HG03108 (cell line): ENCODE results near the gene APLP2.
"Not testable (repeated sequence)": the region's sequence is repeated elsewhere in the genome, so short reads cannot be mapped to it uniquely, and the experiment has no call there.

Experiments used
- ATAC-seq: cut with Tn5 transposase; IDR thresholded peaks from one replicate; pipeline ENCODE4 v1.9.1; 2021; ENCODE audit warnings: moderate library complexity; ENCODE audit not compliant: unreplicated experiment

The APLP2 gene

DNA sequence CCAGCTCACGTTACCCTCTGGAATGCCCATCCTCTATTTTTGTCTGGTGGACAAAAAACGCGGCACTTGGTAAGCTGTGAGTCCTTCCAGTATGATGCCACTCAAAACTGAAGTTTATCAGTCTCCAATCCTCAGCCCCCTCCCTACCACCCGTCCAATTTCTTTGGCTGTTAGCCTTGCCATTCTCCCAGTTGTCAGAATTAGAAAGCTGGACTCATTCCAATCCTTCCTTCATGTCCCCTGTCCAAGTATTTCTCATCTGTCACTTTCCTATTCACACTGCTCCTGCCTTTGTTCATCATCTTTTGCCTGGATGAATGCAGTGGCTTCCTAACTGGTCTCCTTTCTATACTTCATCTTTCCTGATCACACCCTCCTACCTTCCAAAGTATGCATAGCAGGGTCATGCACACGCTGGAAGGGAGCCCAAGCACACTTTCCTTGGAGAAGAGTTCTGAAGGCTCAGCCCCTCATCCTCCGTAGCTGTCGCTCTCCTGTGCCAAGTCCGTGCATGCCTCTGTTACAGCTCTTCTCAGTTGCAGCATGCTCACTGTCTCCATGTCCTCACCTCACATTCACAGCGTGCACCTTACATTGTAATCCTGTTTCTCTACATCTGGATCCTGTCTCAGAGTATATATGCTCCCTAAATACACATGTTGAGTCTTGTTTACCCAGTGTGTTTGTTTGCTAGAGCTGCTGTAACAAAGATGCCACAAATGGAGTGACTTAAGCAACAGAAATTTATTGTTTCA is 19.4 kb downstream of the APLP2 start:
- no peak for ATAC-seq

DNA sequence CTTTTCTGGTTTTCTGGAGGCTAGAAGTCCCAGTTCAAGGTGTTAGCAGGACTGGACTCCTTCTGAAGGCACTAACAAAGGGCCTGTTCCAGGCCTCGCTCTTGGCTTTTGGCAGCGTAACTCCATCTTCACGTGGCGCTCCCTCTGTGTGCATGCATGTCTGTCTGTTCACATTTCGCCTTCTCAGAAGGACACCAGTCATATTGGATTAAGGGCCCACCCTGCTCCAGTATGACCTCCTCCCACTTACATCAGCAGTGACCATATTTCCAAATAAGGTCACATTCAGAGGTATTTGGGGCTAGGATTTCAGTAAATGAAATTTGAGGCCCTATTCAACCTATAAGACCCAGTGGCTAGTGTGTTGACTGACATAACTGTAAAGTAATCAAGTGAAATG is 20.0 kb downstream of the APLP2 start:
- no peak for ATAC-seq

DNA sequence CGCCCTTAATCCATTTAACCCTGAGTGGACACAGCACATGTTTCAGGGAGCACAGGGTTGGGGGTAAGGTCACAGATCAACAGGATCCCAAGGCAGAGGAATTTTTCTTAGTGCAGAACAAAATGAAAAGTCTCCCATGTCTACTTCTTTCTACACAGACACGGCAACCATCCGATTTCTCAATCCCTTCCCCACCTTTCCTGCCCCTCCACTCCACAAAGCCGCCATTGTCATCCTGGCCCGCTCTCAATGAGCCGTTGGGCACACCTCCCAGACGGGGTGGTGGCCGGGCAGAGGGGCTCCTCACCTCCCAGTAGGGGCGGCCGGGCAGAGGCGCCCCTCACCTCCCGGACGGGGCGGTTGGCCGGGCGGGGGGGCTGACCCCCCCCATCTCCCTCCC is 20.8 kb downstream of the APLP2 start:
- ATAC-seq: not testable (repeated sequence)

DNA sequence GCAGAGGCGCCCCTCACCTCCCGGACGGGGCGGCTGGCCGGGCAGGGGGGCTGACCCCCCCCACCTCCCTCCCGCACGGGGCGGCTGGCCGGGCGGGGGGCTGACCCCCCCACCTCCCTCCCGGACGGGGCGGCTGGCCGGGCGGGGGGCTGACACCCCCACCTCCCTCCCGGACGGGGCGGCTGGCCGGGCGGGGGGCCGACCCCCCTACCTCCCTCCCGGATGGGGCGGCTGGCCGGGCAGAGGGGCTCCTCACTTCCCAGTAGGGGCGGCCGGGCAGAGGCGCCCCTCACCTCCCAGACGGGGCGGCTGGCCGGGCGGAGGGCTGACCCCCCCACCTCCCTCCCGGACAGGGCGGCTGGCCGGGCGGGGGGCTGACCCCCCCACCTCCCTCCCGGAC is 21.5 kb downstream of the APLP2 start:
- ATAC-seq: not testable (repeated sequence)

DNA sequence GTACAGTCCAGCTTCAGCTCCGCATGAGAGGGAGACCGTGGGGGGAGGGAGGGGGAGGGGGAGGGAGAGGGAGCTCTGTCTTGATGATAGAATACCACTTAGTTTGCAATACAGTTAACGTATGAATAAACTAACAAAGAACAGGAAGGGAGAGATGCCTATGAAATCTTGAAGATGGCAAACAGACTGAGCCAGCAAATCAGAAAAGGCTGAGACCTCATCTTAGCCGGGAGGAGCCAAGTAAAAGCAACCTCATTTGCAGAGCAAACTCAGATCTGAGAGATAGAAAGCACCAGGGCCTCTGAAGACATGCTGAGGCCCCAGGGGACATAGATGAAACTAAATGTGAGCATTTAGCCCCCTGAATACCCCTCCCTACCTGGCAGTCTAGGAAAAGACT is 23.0 kb downstream of the APLP2 start:
- ATAC-seq: no peak

DNA sequence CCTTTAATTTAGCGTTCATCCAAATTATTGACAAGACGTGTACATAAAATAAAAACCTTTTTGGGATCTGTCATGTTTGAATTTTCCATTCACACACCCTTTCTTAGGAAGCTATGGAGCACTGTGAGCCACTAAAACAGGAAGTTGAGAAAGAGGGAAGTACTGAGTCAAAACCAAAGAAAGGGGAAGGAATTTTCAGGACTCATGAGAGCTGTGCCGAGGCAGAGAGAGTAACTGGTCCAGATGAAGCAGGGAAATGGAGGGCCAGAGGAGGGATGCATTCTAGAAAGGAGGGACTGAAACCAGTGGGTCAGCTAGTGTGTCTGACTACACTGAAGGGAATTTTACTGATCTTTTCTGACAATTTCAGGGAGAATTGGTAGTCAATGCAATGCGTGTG is 24.9 kb downstream of the APLP2 start:
- ATAC-seq: no peak

DNA sequence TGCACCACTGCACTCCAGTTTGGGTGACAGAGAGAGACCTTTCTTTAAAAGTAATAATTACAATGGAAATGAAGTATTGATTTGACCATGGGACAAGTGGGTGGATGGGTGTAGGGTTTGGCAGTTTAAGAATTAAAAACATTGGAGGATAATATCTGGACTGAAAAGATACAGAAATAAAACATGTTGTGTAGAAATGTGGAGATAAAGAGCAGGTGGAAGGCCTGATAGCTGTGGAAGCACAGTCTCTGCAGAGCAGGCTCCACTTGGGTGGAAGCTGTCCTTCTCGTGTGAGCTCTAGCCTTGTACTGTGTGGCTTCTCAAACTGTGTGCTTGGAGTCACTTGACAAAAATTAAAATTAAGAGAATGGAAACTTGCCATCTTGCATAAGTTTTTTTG is 25.6 kb downstream of the APLP2 start:
- ATAC-seq: no peak

DNA sequence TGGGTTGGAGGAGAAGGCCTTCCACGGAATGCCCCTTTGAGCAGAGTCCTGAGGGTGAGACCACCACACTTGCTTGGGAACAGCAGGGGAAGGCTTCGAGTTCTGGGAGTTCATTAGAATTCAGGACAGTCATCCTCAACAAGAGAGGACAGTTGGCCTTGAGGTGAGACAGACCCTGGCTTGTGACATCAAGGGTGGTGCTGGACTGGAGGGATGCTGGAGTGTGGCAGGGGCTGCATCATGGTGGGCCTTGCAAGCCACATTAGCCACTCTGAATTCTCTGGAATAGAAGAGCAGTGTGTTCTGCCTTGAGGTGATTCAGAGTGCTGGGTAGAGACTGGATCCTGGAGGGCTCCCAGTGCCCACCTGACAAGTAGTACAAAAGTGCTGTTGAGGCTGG is 26.3 kb downstream of the APLP2 start:
- ATAC-seq: no peak

DNA sequence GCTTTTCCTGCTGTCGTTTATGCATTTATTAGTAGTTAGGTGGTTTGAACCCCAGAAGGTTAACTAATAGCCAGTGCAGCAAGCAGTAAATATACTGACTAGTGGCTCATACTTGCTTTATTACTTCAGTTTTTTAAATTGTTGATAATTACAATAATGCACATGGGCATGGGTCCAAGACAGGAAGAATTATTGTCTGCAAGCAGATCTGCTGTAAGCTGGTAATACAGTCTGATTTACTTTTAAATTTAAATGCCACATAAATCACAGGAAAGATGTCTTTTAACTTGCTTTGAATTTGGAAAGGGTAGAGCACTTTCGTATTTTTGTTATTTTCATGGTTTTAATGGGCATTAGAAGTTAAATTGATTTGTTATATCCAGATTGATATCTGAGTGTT is 27.1 kb downstream of the APLP2 start:
- ATAC-seq: no peak

DNA sequence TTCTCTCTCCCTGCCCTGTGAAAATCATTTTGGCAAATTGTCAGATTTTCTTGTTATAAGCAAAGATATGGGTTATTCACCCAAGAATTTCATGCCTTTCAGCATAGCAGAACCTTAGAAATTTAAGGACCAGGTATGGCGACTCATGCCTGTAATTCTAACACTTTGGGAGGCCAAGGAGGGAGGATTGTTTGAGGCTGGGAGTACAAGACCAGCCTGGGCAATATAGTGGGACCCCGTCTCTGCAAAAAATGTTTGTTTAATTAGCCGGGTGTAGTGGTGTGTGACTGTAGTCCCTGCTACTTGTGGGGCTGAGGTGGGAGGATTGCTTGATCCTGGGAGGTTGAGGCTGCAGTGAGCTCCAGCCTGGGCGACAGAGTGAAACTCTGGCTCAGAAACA is 27.6 kb downstream of the APLP2 start:
- no peak for ATAC-seq

DNA sequence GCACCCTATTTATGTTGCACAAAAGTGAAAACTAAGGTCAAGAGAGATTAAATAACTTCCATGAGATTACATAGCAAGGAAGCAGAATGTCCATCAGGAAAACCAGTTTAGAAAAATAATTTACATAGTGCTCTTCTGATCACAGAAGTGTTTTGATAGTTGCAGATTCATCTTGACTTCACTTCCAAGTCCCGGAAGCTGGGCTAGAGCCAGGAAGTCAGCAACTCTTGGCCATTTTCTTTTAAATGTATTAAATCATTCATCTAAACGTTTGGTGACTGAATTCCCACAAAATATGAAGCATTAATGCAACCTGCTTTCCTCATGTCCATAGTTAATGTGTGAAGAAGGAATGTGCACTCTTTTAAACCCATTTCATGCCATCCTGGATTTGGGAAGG is 29.7 kb downstream of the APLP2 start:
- no peak for ATAC-seq

DNA sequence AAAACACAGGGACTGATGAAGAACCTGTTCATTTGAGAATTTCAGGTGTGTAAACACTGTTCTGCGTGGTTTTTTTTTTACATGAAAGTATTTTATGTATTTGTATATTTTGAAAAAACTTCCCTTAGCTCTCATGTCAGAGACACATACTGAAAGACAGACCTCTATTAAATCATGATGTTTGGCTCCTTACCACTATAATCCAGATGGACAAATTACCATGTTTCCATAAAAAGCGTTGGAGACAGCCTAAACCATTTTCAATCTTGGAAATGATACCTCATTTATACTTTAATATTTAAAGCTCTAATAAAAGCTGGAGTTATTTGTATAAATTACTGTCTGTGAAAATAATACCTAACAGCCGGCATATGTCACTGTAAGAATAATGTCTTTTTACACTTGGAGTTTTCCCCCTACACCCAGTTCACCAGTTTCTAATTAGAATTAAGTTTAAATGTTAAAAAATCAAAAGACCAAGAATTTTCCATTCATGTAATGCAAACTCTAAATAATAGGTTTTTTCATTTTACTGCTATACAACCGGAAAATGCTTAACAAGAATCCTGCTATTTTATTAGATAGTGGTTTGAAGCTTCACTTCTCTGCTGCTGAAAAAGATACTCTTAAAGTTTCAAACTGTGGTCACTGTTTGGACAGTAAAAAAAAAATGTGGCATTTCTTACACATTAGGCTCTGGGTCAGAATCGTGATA is 30.8 kb downstream of the APLP2 start:
- ATAC-seq: no peak

DNA sequence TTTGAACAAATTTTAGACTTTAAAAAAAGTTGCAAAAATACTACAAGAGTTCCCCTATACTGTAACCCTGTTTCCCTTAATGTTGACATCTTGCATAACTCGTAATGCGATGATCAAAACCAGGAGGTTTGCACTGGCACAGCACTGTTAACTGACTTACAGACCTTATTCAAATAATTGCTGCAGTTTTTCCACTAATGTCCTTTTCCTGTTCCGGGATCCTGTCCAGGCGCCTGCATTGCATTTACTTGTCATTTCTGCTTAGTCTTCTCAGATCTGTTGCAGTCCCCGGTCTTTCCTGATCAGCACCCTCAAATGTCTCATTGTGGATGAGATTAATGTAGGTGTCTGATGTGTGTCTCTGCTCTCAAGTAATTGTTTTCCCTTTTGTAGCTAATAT is 32.0 kb downstream of the APLP2 start:
- ATAC-seq: no peak

DNA sequence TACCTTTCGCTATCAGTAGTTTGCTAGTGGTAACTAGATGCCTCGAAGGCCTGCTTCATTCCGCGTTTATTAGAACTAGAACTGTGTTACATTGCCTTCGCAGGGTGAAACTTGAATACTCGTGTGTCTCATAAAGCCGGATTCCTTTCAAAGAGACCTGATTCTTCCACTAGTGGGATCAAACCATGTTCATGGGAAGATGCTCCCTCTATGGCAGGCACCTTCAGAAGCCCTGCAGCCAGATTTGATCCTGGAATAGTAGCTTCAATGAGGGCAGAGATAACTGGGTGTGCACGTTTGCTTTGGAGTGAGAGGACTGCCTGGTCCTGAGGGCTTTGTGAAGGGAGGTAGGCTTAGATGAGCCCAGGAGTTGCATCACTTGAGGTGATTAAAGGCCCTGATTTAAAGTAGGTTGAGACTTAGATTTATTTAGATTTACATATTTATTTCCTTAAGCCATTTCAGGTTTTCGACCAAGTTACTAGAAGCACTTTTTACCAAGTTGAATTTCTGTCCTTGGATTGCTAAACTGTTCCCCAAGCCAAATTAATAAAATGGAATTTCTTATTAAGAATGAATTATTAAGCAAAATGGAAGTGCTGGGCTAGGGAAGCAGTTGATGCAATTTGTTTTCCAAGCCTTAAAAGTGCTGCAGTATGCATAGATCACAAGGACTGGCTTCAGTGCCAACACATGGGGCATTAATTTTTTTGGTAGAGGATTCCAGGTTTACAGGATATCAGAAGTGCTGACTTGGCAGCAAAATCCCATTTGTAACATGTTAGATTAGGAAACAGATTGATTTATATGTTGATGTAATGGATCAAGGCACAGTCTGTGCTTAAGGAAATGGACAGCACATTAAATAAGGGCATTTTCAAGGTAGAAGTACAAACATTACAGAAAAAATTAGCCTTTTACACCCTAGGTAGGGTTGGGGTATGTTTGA is 32.9 kb downstream of the APLP2 start:
- no peak for ATAC-seq

DNA sequence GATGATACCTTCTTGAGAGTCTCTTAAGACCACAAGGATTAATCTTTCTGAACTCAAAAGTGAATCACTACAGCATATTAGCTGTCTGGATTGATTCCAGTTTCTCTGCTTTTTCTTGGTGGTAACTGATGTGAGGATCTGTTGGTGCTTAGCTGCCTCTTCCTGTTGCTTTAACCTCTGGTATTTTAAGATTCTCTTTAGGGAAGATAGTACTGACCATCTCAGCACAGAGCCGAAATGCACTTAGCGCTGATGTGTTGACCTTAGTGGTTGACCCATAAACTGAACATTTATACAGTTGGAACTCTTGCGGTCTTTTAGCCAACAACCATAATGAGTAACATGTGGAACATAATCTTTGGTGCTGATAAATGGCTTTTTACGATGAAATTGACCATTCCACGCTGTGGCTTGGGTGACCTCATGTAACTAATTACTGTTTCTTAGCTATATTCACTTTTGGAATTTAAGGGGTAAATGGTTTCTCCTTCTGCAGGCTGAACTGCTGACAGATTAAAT is 33.7 kb downstream of the APLP2 start:
- ATAC-seq: no peak

DNA sequence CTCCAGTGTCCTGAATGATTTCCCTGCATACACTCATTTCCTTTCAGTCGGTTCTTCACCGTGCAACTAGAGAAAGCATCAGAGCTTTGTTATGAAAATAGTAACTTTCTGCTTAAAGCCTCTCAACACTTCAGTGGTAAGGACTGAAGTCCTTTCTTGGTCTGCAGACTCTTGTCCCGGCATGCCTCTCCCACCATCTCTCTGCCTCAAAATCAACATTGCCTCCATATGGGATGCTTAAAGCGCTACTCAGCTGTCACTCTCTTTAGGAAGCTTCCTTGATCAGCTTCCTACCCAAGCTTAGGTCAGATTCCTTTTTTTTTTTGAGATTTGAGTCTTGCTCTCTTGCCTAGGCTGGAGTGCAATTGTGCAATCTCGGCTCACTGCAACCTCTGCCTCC is 36.7 kb downstream of the APLP2 start:
- no peak for ATAC-seq

DNA sequence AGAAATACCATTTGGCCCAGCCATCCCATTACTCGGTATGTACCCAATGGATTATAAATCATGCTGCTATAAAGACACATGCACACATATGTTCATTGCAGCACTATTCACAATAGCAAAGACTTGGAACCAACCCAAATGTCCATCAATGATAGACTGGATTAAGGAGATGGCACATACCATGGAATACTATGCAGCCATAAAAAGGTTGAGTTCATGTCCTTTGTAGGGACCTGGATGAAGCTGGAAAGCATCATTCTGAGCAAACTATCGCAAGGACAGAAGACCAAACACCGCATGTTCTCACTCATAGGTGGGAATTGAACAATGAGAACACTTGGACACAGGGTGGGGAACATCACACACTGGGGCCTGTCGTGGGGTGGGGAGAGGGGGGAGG is 39.0 kb downstream of the APLP2 start:
- not testable (repeated sequence) for ATAC-seq

DNA sequence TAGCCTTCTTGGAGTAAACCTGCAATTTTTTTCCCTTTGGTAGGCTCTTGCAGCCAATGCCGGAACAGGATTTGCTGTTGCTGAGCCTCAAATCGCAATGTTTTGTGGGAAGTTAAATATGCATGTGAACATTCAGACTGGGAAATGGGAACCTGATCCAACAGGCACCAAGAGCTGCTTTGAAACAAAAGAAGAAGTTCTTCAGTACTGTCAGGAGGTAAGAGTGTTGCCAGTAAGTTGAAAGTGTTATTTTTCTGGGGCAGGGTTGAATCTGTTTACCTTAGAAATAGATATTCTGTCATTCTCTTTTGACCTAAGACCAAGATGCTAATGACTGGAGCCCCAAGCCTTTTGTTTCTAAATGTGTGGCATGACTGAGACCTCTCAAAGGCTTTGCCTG is 39.7 kb downstream of the APLP2 start:
- no peak for ATAC-seq

DNA sequence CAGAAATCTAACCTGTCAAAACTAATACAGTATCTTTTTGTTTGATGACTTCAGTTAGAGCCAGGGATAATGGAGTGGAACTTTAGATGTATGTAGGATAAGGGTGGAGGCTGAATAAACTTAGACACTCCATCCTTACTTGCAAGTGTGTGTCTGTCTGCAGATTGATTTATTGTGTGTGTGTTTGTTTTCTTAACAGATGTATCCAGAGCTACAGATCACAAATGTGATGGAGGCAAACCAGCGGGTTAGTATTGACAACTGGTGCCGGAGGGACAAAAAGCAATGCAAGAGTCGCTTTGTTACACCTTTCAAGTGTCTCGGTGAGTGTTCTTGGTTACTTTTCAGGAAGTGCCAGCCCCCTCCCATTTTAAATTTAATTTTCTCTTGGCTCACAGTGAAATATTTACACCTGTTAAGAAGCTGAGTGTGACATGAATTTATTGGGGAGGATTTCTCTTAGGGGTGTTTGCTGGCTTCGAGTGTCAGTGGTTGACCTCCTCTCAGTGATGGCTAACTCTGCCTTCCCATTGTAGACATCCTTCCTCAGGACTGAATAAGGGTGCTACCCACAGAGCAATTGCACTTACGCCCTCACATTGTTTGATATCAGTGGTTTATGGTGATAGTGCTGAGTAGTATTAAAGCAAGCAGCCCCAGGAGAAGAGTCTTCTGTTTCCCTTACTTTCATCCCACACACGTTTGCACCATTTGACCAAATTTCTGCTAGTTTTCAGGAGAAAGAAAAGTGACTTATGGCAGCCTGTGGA is 40.8 kb downstream of the APLP2 start:
- no peak for ATAC-seq

DNA sequence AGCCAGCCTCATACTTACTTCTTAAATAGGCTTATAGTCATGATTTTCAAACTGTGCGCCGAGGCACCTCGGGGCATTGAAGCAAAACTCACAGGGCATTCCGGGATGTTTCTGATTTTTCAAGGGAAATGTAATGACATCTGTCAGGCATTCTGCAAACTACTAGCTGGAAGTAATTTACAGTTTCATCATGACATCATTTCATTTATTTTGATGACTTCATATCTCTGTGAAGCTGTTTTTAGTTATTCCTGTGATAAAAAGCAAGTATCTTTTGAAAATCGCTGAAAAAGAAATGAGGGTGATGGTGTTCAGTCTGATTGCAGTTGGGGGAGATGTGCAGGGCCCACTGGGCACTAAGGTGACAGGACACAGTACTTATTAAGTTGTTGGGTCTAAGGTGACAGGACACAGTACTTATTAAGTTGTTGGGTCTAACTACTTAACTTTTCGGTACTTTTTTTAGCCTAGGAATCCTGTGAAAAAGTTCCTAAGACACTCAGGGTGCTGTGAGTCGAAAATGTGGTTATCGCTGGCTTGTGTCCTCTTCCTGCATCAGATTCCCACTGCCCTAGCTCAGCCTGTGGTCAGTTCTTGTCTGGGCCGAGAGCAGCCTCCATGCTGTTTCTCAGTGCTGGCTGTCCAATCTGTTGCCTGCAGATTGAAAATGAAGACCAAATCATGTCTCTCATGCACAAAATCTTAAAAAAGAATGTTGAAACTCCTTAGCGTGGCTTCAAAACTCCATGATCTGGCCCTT is 42.6 kb downstream of the APLP2 start:
- ATAC-seq: no peak
